SU-DHL-6 (cell line): ENCODE results near the gene PLCL1.

Experiments
- CTCF ChIP-seq: fragments of 200-600 bp; sonication (generic); IDR thresholded peaks from one replicate; pipeline ENCODE4 v1.5.1; 2017; ENCODE audit warnings: antibody characterized with exemption, mild to moderate bottlenecking, low read length, moderate library complexity; ENCODE audit not compliant: insufficient read depth, poor library complexity, severe bottlenecking
- EZH2phosphoT487 ChIP-seq: fragments of 200-600 bp; sonication (generic), shearing (Covaris generic); conservative IDR thresholded peaks from 2 replicates; pipeline ENCODE4 v1.6.1; 2018; ENCODE audit warnings: mild to moderate bottlenecking, antibody characterized with exemption, low read length, moderate library complexity, mixed read lengths

GRCh38 chr2:198040835-198041234 is 236.4 kb downstream of the PLCL1 start:
- TF ChIP-seq CTCF (no peak), EZH2phosphoT487 (no peak)
